Stimulated activated CD4-positive, alpha-beta T cell treated with anti-CD3 and anti-CD28 coated beads, Interleukin-12 subunit alpha, Interleukin-12 subunit beta, amount 100 ng/mL, for 24 hours (primary cell): ENCODE results near the gene RBCK1.
"Not testable (repeated sequence)": the region's sequence is repeated elsewhere in the genome, so short reads cannot be mapped to it uniquely, and the experiment has no call there.

Experiments
- DNase-seq, 2 experiments: peaks; one replicate each; pipeline ENCODE4 v3.0.0-alpha.2; 2020; ENCODE audit warnings: low read depth in 2 of 2

The RBCK1 gene

DNA sequence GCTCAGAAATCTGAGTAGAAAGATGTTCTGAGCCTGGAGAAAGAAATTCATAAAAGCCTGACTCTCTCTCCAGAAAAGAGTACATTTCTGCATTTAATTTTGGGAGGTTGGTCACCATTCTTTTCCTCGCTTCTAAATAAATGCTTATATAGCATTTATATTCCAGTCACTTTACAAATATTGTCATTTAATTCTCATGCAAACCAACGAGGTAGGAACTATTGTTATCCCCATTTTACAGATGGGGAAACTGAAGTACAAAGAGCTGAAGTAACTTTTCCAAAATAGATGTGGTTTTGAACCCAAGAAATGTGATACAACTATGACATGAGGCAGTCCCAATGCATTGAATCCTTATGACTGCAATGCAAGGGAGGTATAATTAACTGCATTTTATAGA is 32.0 kb upstream of the RBCK1 start:
- DNase-seq: no peak

DNA sequence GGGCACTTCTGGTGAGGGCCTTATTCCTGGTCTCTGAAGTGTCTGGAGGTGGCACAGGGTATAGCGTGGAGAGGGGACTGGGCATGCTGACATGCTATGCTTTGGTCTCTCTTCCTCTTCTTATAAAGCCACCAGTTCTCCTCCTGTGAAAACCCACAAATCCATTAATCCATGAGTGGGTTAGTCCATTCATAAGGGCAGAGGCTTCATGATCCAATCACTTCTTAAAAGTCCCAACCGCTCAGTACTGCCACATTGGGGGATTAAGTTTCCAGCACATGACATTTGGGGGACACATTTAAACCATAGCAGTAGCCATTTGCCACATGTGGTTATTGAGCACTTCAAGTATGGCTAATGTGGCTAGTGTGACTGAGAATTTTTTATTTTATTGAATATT is 31.3 kb upstream of the RBCK1 start:
- DNase-seq: no peak

DNA sequence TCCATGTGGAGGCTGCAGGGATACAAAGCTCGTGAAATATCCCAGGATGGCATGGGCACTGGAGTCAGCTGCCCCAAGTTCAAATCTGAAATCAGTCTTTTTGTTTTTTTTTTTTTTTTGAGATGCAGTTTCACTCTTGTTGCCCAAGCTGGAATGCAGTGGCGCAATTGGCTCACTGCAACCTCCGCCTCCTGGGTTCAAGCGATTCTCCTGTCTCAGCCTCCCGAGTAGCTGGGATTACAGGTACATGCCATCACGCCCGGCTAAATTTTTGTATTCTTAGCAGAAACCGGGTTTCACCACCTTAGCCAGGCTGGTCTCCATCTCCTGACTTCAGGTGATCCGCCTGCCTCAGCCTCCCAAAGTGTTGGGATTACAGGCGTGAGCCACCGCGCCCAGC is 30.5 kb upstream of the RBCK1 start:
- DNase-seq: not testable (repeated sequence)

DNA sequence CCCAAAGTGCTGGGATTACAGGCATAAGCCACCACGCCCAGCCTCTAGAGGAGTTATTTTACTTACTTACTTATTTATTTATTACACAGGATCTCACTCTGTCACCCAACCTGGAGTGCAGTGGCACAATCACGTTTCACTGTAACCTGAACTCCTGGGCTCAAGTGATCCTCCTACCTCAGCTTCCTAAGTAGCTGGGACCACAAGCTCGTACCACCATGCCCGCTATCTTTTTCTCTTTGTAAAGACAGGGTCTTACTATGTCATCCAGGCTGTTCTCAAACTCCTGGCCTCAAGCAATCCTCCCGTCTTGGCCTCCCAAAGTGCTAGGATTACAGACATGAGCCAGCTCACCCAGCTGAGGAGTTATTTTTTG is 29.1 kb upstream of the RBCK1 start:
- no peak for DNase-seq

DNA sequence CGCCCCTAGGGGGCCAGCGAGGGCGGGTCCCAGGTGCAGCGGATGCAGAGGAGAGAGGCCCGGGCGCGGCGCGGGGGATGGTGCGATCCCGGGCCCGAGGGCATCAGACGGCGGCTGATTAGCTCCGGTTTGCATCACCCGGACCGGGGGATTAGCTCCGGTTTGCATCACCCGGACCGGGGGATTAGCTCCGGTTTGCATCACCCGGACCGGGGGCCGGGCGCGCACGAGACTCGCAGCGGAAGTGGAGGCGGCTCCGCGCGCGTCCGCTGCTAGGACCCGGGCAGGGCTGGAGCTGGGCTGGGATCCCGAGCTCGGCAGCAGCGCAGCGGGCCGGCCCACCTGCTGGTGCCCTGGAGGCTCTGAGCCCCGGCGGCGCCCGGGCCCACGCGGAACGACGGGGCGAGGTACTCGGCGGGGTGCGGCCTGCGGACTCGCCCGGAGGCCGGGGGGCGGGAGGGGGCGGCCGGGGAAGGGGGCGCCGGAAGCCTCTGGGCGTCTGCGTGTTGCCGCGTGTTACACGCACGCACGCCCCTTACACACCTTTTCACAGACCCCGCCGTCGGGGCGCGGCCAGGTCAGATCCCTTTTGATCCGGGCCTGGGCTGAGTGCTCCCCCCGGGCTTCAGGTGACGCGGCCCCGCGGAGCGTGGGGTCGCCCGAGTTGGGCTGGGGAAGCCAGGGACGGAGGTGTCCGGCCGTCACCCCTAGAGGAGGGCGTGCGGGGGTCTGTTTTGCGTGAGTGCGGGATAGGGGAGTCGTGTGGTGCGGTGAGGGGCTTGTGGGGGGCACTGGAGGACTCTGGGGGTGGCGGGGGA is 27.1 kb upstream of the RBCK1 start:
- peak; percentile 49 to 59 for DNase-seq

DNA sequence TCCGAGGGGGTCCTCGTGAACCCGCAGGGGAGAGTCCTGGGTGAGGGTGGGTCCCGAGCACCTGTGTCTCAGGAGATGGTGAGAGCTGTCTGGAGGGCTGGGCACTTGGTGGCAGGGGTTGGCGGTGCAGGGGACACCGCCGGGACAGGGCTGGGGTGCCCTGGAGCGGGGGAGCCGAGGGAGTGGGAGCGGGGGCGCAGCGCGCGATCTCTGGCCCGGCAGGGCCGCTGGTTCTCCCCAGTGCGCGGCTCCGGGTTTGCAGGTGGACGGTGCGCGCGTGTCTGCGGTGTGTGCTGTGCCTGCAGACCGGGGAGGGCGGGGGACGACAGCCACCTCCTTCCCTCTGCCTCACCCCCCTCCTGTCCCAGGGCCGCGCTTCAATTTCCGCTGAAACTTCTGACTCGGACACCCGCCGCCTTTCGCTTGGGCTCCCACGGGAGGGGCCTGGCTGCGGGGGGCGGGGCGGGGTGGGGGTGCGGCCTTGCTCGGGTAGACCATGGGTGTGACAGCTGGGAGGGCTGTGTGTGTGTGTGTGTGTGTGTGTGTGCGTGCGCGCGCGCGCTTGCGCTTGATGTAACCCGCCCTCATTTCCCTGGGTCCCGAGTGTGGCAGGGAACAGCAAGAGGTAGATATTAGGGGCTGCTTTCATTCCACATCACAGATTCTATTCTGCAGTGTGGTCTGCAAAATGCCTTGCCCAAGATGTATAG is 26.4 kb upstream of the RBCK1 start:
- DNase-seq: peak; percentile 31 to 68

DNA sequence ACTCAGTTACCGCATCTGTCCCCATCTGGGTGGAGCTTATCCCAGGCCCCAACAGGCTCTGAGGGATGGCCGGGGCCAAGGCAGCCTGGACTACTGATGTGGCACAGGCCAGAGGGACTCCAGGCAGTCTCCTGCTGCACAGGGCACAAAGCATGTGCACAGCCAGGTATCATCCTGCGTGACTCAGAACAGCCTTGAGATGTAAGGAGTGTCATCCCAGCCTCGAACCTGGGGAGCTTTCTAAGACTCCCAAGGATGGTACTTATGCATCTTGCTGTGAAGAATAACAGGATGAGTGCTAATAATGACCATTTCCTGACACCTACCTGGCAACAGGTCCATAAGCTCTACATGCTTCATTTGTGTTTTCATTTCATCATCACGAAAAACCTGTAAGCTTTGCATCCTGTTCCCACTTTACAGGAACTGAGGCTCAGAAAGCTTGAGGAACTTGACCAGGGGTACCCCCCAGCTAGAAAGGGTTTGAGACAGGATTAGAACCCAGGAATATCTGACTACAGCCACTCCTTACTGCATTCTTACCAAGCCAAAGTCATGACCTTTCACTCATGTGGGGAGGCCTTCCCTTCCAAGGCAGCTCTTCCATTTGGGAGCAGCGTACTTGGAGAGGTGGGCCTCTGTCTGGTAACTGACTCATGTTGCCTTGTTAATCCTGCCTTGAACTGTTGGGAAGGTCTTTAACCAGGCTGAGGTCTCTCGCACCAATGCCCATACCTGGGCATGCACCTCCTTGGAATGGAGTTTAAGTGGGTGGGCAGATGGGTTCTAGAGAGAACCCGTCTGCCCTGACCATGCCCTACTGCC is 25.6 kb upstream of the RBCK1 start:
- DNase-seq: no peak

DNA sequence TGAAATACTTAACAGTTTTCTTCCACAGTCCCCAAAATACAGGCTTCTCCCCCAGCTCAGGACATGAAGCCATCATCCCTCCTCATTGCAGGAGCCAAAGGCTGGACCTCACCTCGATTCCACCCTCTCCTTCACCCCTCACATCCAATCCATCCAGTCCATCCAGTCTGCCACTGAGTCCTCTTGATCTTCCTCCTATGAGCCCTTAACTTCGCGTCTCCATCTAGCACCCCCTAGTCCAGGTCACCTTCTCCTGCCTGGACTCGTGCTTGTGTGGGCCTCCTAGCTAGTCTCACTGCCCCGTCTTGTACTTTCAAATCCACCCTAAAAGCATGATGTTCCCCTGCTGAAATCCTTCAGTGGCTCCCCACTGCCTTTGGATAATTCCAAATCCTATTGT is 24.2 kb upstream of the RBCK1 start:
- DNase-seq: no peak

DNA sequence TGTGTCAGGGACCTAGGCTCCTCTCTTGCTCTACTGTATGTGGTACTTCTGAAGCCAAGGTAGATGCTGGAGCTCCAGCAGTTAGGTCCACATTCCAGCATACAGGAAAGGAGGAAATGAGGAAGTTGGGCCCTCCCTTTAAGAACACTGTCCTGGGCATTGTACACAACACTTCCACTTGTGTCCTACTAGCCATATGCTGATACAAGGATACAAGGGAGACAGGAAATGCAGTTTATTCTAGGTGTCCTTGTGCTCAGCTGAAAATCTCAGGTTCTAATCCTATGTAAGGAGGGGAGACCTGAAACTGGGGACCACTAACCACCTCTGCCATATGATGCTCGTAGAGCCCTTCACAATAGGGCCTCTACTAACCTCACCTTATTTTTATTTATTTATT is 23.4 kb upstream of the RBCK1 start:
- no peak for DNase-seq

DNA sequence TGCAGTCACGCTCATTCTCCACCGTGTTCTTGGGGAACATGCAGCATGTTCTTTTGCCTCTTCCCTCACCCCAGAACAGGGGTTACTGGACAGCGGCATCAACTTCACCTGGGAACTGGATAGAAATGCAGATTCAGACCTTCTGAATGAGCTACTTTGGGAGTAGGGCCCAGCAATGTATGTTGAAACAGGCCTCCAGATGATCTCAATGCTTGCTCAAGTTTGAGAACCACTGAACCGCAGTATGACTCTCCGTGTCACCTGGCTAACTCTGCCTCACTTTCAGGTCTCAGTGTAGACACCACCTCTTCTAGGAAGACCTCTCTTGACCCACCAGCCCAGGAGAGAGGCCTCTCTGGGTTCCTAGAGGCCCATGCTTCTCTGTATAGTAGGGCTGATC is 22.7 kb upstream of the RBCK1 start:
- DNase-seq: no peak

DNA sequence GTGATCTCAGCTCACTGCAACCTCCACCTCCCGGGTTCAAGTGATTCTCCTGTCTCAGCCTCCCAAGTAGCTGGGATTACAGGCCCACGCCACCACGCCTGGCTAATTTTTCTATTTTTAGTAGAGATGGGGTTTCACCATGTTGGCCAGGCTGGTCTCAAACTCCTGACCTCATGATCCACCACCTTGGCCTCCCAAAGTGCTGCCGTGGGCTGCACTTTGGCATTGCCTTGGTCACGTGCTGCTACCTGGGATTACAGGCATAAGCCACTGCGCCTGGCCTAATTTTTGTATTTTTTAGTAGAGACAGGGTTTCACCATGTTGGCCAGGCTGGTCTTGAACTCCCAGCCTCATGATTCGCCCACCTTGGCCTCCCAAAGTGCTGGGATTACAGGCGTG is 21.5 kb upstream of the RBCK1 start:
- not testable (repeated sequence) for DNase-seq

DNA sequence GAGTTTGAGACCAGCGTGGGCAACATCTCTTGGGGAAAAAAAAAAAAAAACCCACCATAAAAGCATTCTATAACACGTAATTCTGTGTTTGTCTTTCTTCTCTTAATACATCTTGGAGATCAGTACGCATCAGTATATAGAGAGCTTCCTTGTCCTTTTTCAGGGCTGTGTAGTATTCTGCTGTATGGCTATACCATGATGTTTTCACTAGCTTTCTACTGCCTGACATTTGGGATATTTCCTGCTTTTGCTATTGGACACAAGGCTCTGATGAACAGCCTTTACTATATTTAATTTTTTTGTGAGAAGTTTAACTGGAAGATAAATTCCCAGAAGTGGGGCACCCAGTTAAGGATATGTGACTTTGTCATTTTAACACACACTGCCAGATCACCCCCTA is 20.6 kb upstream of the RBCK1 start:
- no peak for DNase-seq

DNA sequence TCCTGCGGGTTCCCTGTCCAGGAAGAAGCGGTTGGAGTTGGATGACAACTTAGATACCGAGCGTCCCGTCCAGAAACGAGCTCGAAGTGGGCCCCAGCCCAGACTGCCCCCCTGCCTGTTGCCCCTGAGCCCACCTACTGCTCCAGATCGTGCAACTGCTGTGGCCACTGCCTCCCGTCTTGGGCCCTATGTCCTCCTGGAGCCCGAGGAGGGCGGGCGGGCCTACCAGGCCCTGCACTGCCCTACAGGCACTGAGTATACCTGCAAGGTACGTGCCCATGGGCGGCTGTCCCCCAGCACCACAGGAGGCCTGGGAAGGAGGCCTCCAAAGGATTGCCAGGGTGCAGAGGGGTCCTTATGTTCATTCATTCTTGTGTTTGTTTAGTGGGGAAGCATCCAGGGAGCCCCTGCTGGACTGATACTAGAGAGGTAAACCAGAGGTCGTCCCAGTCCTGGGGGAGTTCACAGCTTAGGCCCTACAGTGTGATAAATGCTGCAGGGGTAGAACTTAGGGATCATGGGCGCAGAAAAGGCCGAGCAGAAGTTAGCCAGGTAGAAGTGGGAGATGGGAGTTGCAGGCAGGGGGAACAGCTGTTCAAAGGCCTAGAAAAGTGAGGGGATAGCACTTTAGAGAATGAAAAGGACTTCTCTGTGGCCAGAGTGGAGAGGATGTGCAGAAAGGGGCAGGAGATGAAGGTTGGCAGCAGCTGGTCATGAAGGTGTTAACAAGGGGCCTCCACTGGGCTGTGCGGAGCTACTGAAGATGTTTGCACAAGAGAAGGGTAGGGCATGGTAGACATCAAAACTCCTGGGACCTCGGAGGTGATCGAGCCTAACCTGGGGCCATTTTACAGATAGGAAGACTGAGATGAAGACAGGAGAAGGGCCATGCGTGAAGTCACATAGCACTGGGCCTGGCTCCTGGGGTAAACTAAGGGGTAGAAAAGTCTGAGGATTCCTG is 19.8 kb upstream of the RBCK1 start:
- no peak for DNase-seq

DNA sequence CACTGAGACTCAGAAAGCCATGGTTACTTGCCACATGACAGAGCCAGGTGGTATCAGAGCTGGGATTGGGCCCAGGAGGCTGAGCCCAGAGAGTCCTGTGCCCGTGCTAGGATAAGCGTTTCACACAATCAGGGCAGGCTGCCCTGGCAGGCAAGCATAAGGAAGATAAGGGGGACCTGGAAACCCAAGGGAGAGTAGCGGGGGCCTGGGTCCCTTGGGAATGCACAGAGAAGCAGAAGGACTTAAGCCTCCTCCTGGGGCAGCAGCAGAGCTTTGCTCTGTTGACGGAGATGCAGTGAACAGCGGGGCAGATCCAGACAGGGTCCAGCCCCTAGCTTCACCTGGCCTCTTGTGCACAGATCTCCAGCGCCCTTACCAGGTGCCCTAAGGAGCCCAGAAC is 18.9 kb upstream of the RBCK1 start:
- no peak for DNase-seq

DNA sequence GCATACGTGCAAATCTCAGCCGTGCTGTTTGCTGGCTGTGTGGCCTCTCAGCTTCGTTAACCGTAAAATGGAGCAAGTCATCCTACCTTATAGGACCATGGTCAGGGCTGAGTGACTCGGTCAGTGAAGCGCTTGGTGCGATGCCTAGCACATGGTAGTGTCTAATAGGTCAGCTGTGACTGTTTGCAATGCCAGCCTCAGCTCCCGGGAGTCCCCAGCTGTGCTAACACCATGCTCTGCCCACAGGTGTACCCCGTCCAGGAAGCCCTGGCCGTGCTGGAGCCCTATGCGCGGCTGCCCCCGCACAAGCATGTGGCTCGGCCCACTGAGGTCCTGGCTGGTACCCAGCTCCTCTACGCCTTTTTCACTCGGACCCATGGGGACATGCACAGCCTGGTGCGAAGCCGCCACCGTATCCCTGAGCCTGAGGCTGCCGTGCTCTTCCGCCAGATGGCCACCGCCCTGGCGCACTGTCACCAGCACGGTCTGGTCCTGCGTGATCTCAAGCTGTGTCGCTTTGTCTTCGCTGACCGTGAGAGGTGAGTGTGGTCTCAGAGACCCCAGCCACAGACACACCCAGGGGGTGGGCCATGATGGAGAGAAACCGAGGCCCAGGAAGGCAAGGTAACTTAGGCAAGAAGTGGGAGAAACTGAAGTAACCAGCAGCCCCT is 16.9 kb upstream of the RBCK1 start:
- no peak for DNase-seq

DNA sequence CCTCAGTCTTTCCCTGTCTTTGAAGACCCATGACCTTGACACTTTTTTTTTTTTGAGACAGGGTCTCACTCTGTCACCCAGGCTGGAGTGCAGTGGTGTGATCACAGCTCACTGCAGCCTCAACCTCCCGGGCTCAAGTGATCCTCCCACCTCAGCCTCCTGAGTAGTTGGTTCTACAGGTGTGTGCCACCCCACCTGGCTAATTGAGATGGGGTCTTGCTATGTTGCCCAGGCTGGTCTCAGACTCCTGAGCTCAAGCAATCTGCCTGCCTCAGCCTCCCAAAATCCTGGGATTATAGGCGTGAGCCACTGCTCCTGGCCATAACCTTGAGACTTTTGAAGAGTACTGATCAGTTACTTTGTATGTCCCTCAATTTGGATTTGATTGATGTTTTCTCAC is 14.8 kb upstream of the RBCK1 start:
- not testable (repeated sequence) for DNase-seq

DNA sequence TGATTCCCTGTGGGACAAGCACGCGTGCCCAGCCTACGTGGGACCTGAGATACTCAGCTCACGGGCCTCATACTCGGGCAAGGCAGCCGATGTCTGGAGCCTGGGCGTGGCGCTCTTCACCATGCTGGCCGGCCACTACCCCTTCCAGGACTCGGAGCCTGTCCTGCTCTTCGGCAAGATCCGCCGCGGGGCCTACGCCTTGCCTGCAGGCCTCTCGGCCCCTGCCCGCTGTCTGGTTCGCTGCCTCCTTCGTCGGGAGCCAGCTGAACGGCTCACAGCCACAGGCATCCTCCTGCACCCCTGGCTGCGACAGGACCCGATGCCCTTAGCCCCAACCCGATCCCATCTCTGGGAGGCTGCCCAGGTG is 11.9 kb upstream of the RBCK1 start:
- DNase-seq: no peak

DNA sequence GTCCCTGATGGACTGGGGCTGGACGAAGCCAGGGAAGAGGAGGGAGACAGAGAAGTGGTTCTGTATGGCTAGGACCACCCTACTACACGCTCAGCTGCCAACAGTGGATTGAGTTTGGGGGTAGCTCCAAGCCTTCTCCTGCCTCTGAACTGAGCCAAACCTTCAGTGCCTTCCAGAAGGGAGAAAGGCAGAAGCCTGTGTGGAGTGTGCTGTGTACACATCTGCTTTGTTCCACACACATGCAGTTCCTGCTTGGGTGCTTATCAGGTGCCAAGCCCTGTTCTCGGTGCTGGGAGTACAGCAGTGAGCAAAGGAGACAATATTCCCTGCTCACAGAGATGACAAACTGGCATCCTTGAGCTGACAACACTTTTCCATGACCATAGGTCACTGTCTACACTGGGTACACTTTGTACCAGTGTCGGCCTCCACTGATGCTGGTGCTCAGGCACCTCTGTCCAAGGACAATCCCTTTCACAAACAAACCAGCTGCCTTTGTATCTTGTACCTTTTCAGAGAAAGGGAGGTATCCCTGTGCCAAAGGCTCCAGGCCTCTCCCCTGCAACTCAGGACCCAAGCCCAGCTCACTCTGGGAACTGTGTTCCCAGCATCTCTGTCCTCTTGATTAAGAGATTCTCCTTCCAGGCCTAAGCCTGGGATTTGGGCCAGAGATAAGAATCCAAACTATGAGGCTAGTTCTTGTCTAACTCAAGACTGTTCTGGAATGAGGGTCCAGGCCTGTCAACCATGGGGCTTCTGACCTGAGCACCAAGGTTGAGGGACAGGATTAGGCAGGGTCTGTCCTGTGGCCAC is 11.3 kb upstream of the RBCK1 start:
- DNase-seq: no peak

DNA sequence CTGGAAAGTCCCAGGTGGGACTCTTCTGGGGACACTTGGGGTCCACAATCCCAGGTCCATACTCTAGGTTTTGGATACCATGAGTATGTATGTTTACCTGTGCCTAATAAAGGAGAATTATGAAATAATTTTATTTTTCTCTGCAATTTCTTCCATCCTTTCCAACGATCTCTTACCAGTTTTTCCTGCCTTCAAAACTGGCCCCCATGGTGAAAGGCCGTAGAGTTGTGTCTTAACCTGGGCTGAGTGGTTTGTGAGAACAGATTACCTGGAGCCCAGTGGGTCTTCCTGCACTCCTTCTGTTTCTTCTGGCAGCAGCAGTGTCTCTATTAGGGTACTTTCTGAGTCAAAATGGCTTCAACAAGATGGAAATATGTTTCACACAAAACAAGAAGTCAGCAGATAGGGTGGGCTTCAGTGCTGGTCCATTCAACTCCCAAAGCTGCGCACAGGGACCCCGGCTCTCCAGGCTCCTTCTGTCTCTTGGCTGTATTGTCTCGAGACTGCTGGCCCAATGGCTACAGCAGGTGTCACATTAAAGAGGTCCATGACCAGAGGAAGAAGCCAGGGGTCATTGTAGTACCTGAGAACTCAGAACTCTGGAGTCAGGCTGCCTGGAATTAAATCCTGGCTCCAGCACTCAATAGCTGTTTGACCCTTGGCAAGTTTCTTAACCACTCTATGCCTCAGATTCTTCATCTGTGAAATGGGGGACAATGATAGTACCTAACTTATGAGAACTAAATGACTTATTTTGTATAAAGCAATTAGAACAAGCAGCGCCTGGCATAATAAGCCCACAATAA is 10.5 kb upstream of the RBCK1 start:
- DNase-seq: no peak
